Naive thymus-derived CD4-positive, alpha-beta T cell (primary cell): Measurements from ENCODE around the gene TBX15. TPM values are rescaled to one million over a fixed set of nuclear protein-coding genes. Genes with fewer than 3 reads are reported as not detected.

Source experiments
- ATAC-seq: fragments of 150-1000 bp; cut with Tn5 transposase; 2 replicates; pipeline ENCODE4 v1.10.0; 2021; ENCODE audit warnings: mild to moderate bottlenecking, moderate library complexity
- CTCF ChIA-PET: fragments of 350-600 bp; sonication (Branson Sonifier 250); formaldehyde crosslinking; loops from one replicate; lab custom pipeline; 2021; ENCODE audit warnings: antibody characterized with exemption; lab: Charles Lee
- POLR2A ChIA-PET: fragments of 350-600 bp; sonication (Branson Sonifier 250); formaldehyde crosslinking; loops from one replicate; lab custom pipeline; 2021; ENCODE audit warnings: antibody characterized with exemption, inconsistent platforms; lab: Charles Lee
- DNase-seq, 9 donors: peaks; one replicate each; pipeline versions ENCODE4 v3.0.0 to v3.0.0-alpha.2; 2020 to 2022; ENCODE audit warnings: mixed read lengths in 1 of 9
- H3K27ac ChIP-seq: one replicate; pipeline ENCODE4 v1.7.0; 2013; ENCODE audit warnings: mild to moderate bottlenecking, low read depth, low read length, moderate library complexity
- H3K27me3 ChIP-seq, 2 donors: one replicate each; pipeline ENCODE4 v1.7.0; 2013; ENCODE audit warnings: low read length in 2 of 2, mild to moderate bottlenecking in 2 of 2, moderate library complexity in 2 of 2; ENCODE audit not compliant: control insufficient read depth in 2 of 2, insufficient read depth in 2 of 2
- H3K36me3 ChIP-seq, 3 experiments: 1 replicate in 2 of 3; 2 replicates in 1 of 3; pipeline ENCODE4 v1.7.0; 2013; ENCODE audit warnings: low read length in 3 of 3, mild to moderate bottlenecking in 3 of 3, moderate library complexity in 1 of 3; ENCODE audit not compliant: insufficient read depth in 3 of 3, control insufficient read depth in 2 of 3
- H3K4me1 ChIP-seq, 2 donors: one replicate each; pipeline ENCODE4 v1.7.0; 2013; ENCODE audit warnings: low read length in 2 of 2, mild to moderate bottlenecking in 2 of 2, moderate library complexity in 1 of 2; ENCODE audit not compliant: control insufficient read depth in 2 of 2, insufficient read depth in 2 of 2
- H3K4me3 ChIP-seq: 2 replicates; pipeline ENCODE4 v1.7.0; 2013; ENCODE audit warnings: mild to moderate bottlenecking, low read length
- H3K9me3 ChIP-seq, 3 experiments: 1 replicate in 2 of 3; 2 replicates in 1 of 3; pipeline ENCODE4 v1.7.0; 2013; ENCODE audit warnings: low read length in 3 of 3; ENCODE audit not compliant: control insufficient read depth in 2 of 3
- H3K27ac Mint-ChIP-seq, 9 donors: one replicate each; pipeline ENCODE4 v1.8.0; 2020 to 2022; ENCODE audit warnings: mixed read lengths in 9 of 9, mild to moderate bottlenecking in 8 of 9, moderate library complexity in 5 of 9, inconsistent platforms in 2 of 9
- H3K27me3 Mint-ChIP-seq, 5 donors: one replicate each; pipeline ENCODE4 v1.8.0; 2021 to 2022; ENCODE audit warnings: mixed read lengths in 5 of 5, mild to moderate bottlenecking in 1 of 5
- H3K36me3 Mint-ChIP-seq, 5 donors: one replicate each; pipeline ENCODE4 v1.8.0; 2020 to 2022; ENCODE audit warnings: mixed read lengths in 5 of 5, mild to moderate bottlenecking in 3 of 5, inconsistent platforms in 1 of 5
- H3K4me1 Mint-ChIP-seq, 7 donors: one replicate each; pipeline ENCODE4 v1.8.0; 2020 to 2022; ENCODE audit warnings: mixed read lengths in 7 of 7, mild to moderate bottlenecking in 3 of 7, inconsistent platforms in 1 of 7
- H3K4me3 Mint-ChIP-seq, 10 donors: one replicate each; pipeline ENCODE4 v1.8.0; 2020 to 2022; ENCODE audit warnings: mild to moderate bottlenecking in 10 of 10, mixed read lengths in 10 of 10, moderate library complexity in 6 of 10, inconsistent platforms in 2 of 10
- H3K9me3 Mint-ChIP-seq, 11 donors: one replicate each; pipeline ENCODE4 v1.8.0; 2020 to 2022; ENCODE audit warnings: mixed read lengths in 11 of 11, mild to moderate bottlenecking in 4 of 11, inconsistent platforms in 1 of 11, moderate library complexity in 1 of 11
- intact Hi-C, 2 donors: fragments of 100-400 bp; cut with micrococcal nuclease; formaldehyde crosslinking; loops; one replicate each; pipeline ENCODE4 v1.15.1; 2023
- polyA plus RNA-seq, 2 donors: library from polyadenylated mRNA; unstranded; fragments of 300-500 nt; fragmentation: Illumina TruSeq; gene quantifications; one replicate each; pipeline ENCODE4 v1.2.3, GENCODE V29; 2021
- total RNA-seq, 6 experiments: library from RNA in 5 of 6; stranded (reverse) in 5 of 6; gene quantifications; 1 replicate in 5 of 6; 2 replicates in 1 of 6; pipeline ENCODE4 v1.2.3 and lab custom pipeline; 2021 to 2026

Gene TBX15
- total and polyA plus RNA-seq, 7 experiments from 2014 or later: not detected

DNA sequence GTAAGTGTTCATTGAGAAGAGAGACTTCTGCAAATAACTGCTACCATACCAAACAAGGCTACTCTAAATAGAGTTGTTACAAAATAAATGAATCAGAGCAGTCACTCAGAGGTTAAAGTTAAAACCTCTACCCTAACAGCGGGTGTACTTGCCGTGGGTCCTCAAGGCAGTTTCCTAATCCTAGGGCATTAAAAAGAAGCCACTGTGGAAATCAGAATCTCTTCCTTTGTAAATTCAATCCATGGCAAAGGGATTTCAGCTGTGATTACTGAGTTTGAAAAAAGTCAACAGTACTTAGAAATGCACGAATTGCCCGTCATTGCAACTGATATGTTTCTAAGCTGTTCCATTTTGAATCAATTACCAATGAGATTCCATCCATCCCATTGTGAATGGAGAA lies 13.5 kb downstream of the TBX15 start:
- CTCF ChIA-PET: no interaction called here

DNA sequence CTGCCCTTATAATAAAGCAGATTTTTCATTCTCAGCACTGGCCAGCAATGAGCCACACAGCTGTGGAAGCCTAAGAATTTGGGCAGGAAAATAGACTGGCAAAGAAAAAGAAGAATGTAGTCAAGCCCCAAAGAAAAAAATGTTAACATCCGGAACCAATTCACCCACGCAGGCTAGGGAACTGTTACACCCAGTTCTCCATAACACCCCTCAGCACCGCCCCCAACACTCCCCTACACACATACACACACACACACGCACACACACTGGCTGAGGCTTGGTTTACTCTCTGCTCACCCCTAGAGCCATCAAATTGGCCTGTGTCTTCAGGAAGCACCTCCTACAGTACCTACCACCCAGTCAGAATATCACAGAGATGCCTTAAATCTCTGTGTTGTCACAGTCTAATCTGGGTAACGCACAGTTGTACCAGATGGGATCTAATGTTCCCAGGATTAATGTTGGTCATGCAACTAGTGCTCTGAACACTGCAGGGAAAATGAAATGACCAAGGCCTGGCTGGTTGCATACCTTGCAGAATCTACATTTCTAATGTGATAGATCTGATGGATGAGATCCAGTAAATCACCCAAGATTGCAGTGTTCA lies 14.5 kb downstream of the TBX15 start:
- ChIA-PET POLR2A (no interaction called here), CTCF (no interaction called here)
- Histone ChIP-seq H3K9me3 (no peaks in the 10 kb centered on the region), H3K27ac (no peak overlapping the region), H3K4me1 (no peaks in the 10 kb centered on the region), H3K27me3 (no peaks in the 10 kb centered on the region), H3K36me3 (no peaks in the 10 kb centered on the region), H3K4me3 (no peak overlapping the region)
- ATAC-seq: no peak
- peaks cover 0 to 18% (median 2%) of the 10 kb centered on the region in 11 donors for H3K9me3 Mint-ChIP-seq
- no peaks in the 10 kb centered on the region for H3K4me1 Mint-ChIP-seq
- DNase-seq: no peak
- no peak overlapping the region for H3K27ac Mint-ChIP-seq
- intact Hi-C loops: no loop called here
- no peak overlapping the region for H3K4me3 Mint-ChIP-seq
- H3K36me3 Mint-ChIP-seq: no peaks in the 10 kb centered on the region
- H3K27me3 Mint-ChIP-seq: peaks cover 19 to 71% (median 54%) of the 10 kb centered on the region in 5 donors

More for the DNA sequence above, 13.5 kb downstream of the TBX15 start:
- Mint-ChIP-seq H3K27me3 (peaks cover 28 to 74% (median 62%) of the 10 kb centered on the region in 5 donors), H3K9me3 (peaks cover 0 to 19% (median 2%) of the 10 kb centered on the region in 11 donors), H3K27ac (no peak overlapping the region), H3K4me1 (peaks cover 0 to 8% (median 4%) of the 10 kb centered on the region in 7 donors), H3K36me3 (no peaks in the 10 kb centered on the region), H3K4me3 (no peak overlapping the region)
- POLR2A ChIA-PET: no interaction called here
- no peak overlapping the region for H3K27ac ChIP-seq
- H3K4me1 ChIP-seq: no peaks in the 10 kb centered on the region
- ATAC-seq: no peak
- no peaks in the 10 kb centered on the region for H3K36me3 ChIP-seq
- H3K4me3 ChIP-seq: no peak overlapping the region
- DNase-seq: no peak
- intact Hi-C loops: no loop called here
- H3K9me3 ChIP-seq: no peaks in the 10 kb centered on the region
- no peaks in the 10 kb centered on the region for H3K27me3 ChIP-seq

DNA sequence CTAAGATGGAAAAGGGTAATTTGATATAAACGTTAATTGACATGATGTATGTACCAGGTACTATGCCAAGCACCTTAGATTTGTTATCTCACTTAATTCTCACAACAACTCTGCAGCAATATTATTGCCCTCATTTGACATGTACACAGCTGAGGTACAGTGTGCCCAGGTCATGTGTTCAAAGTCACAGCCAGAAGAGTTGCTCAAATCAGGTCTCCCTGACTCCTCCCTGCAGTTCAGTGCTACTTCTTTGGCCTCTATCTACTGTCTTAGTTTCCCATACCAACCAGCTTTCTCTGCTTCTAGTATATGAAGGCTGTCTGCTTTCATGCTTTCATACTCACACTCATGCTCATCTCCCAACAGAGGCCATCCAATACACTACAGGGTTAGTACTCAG lies 15.1 kb downstream of the TBX15 start:
- H3K36me3 Mint-ChIP-seq: no peaks in the 10 kb centered on the region
- Histone ChIP-seq H3K9me3 (no peaks in the 10 kb centered on the region), H3K36me3 (no peaks in the 10 kb centered on the region), H3K4me3 (no peak overlapping the region), H3K27ac (no peak overlapping the region), H3K27me3 (no peaks in the 10 kb centered on the region), H3K4me1 (no peaks in the 10 kb centered on the region)
- ATAC-seq (no peak), DNase-seq (no peak)
- H3K27ac Mint-ChIP-seq: no peak overlapping the region
- intact Hi-C loops: no loop called here
- no peaks in the 10 kb centered on the region for H3K4me1 Mint-ChIP-seq
- H3K4me3 Mint-ChIP-seq: no peak overlapping the region
- POLR2A ChIA-PET: no interaction called here
- H3K9me3 Mint-ChIP-seq: peaks cover 0 to 18% (median 2%) of the 10 kb centered on the region in 11 donors
- H3K27me3 Mint-ChIP-seq: peaks cover 13 to 65% (median 48%) of the 10 kb centered on the region in 5 donors
- CTCF ChIA-PET: no interaction called here

DNA sequence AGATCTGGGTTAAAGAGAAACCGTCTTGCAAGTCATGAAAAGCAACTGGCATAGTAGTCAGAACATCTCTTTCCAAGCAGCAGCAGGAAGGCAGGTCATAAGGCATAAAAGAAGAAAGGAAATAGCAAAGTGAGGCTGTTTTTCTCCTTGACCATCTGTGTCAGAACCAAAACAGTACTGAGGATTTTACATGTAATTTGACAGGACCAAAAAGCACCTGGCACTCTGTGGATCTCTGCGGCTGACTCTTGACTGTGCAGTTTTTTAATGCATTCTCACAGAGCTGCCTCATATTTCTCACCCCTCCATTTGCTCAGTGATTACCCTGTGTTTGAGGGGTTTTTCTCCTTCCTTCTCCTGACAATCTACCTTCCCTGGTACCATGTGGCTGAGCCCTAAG lies 17.7 kb downstream of the TBX15 start:
- ATAC-seq (no peak), DNase-seq (no peak)
- no peaks in the 10 kb centered on the region for H3K4me1 ChIP-seq
- H3K27ac Mint-ChIP-seq: no peak overlapping the region
- ChIA-PET POLR2A (no interaction called here), CTCF (interaction anchor here (0.6 kb wide), 1 partner anchor 14 kb away, joined by 3 read pairs; no protein-coding TSS in a partner anchor)
- H3K9me3 ChIP-seq: no peaks in the 10 kb centered on the region
- H3K4me3 Mint-ChIP-seq: no peak overlapping the region
- H3K36me3 ChIP-seq: no peaks in the 10 kb centered on the region
- H3K27me3 ChIP-seq: no peaks in the 10 kb centered on the region
- no peaks in the 10 kb centered on the region for H3K4me1 Mint-ChIP-seq
- H3K36me3 Mint-ChIP-seq: no peaks in the 10 kb centered on the region
- H3K9me3 Mint-ChIP-seq: peaks cover 0 to 14% (median 2%) of the 10 kb centered on the region in 11 donors
- no peak overlapping the region for H3K4me3 ChIP-seq
- no peak overlapping the region for H3K27ac ChIP-seq
- intact Hi-C loops: no loop called here
- H3K27me3 Mint-ChIP-seq: peaks cover 0 to 40% (median 28%) of the 10 kb centered on the region in 5 donors

DNA sequence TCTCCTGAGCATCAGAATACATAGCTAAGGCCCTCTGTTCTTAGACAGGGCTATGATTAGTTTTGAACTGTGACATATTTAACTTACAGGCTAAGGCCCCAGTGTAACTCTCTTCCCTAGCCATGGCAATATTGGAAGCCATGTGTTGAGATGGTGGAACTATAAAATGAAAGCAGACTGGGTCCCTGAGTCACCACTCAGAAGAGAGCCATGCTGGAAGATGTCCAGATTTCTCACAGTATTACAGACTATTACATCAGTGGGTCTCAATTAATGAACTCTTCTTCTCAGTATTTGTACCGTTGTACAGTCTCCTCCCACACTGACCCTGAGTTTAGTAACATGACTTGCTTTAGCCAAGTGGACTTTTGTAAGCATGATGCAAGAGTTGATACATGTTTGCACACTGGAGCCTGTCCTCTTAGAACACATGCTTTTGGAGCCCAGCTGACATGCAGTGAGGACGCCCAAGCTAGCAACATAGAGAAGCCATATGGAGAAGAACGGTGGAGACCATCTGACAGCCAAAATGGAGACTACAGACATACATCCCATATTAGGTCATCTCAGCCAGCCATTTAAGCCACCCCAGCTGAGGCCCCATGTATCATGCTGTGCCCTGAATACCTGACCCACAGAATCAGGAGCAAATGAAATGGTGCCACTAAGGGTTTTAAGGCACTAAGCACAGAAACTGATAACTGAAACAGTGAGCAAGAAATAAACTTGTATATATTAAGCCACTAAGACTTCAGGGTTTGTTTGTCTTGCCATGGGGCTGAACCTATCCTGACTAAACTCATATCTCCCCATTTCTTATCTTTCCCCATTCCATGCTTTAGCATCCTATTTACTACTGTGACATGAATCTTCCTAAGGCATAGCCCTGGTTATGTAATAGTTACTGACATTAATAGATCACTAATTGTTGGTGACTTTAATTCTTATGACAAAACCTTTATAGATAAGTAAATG lies 24.4 kb downstream of the TBX15 start:
- ChIA-PET POLR2A (no interaction called here), CTCF (no interaction called here)
- no peak overlapping the region for H3K27ac Mint-ChIP-seq
- intact Hi-C loops: no loop called here
- H3K4me3 ChIP-seq: no peak overlapping the region
- DNase-seq (no peak), ATAC-seq (no peak)
- peaks cover 0 to 8% (median 2%) of the 10 kb centered on the region in 11 donors for H3K9me3 Mint-ChIP-seq
- no peak overlapping the region for H3K27ac ChIP-seq
- peaks cover 0 to 6% (median 0%) of the 10 kb centered on the region in 3 experiments for H3K9me3 ChIP-seq
- H3K36me3 Mint-ChIP-seq: no peaks in the 10 kb centered on the region
- H3K27me3 Mint-ChIP-seq: peaks cover 0 to 19% (median 15%) of the 10 kb centered on the region in 5 donors
- no peaks in the 10 kb centered on the region for H3K4me1 Mint-ChIP-seq
- H3K4me1 ChIP-seq: no peaks in the 10 kb centered on the region
- no peaks in the 10 kb centered on the region for H3K36me3 ChIP-seq
- H3K27me3 ChIP-seq: no peaks in the 10 kb centered on the region
- no peak overlapping the region for H3K4me3 Mint-ChIP-seq

DNA sequence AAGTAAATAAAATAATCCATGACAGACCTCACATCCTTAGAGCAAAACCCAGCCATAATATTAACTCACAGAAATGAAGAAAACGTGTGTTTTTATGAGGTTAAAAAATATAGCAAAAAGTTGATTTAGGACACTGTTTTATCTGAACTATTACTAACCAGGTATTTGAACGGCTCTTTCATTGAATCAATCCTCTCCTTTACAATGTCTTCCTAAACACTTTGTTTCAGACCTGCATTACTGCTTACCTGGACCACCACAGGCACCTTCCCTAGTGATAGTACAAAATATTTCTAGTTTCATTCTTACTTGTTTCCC lies 25.0 kb downstream of the TBX15 start:
- Histone ChIP-seq H3K4me1 (no peaks in the 10 kb centered on the region), H3K9me3 (peaks cover 0 to 6% (median 0%) of the 10 kb centered on the region in 3 experiments), H3K27ac (no peak overlapping the region), H3K4me3 (no peak overlapping the region), H3K36me3 (no peaks in the 10 kb centered on the region), H3K27me3 (no peaks in the 10 kb centered on the region)
- ChIA-PET CTCF (no interaction called here), POLR2A (no interaction called here)
- intact Hi-C loops: no loop called here
- Mint-ChIP-seq H3K4me1 (no peaks in the 10 kb centered on the region), H3K4me3 (no peak overlapping the region), H3K27me3 (peaks cover 0 to 22% (median 21%) of the 10 kb centered on the region in 5 donors), H3K36me3 (peaks cover 0 to 3% (median 0%) of the 10 kb centered on the region in 5 donors), H3K27ac (no peak overlapping the region), H3K9me3 (peaks cover 0 to 8% (median 3%) of the 10 kb centered on the region in 11 donors)
- ATAC-seq: no peak
- DNase-seq: no peak
